Myocyte (in vitro differentiated cells): ENCODE data around the gene CSNK1A1. TPM values are rescaled to one million over a fixed set of nuclear protein-coding genes. Genes with fewer than 3 reads are reported as not detected.
"Not testable (repeated sequence)": the region's sequence is repeated elsewhere in the genome, so short reads cannot be mapped to it uniquely, and the experiment has no call there.

ENCODE experiments used
- DNase-seq: peaks from one replicate; pipeline ENCODE4 v3.0.0-alpha.2; 2012; ENCODE audit warnings: low read depth
- total RNA-seq: library from RNA; depleted of rRNA; stranded (reverse); fragments of >200 nt; gene quantifications from 2 replicates; pipeline ENCODE4 v1.2.3, GENCODE V29; 2014

Gene CSNK1A1
- total RNA-seq, 1 donor from 2014 or later, result 287 TPM

DNA sequence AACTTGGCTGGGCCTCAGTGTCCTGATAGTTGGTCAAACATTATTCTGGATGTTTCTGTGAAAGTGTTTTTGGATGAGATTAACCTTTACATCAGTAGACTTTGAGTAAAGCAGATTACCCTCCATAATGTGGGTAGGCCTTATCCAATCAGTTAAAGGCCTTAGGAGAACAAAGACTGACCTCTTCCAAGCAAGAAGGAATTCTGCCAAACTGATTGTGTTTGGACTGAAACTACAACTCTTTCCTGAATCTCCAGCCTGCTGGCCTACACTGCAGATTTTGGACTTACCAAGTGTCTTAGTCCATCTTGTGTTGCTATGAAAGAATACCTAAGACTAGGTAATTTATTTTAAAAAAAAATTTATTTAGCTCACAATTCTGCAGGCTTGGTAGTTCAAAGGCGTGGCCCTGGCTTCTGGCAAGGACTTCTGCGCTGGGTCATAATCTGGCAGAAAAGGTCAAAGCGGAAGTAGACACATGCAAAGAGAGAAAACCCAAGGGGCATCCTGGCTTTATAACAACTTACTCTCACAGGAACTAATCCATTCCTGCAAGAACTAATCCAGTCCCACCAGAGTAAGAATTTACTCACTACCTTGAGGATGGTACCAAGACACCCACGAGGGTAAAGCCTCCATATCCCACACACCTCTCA, 21.5 kb upstream of the CSNK1A1 start:
- DNase-seq, result no peak

DNA sequence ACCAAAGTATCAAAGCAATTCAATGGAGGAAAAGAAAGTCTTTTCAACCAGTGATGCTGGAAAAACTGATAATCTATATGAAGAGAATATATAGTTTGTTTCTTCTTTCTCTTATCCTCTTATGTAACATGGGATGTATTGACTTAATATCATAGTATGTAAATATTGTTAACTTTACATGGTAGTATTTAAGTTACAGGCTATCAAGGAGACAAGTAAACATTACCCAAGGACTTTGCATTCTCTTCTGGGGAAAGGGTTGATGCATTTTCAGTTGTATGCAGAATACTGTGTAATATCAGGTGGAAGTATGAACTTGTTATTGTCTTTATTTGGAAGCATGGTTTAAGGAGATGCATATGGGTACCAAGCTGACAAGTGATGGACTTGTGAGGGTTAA, 20.9 kb upstream of the CSNK1A1 start:
- no peak for DNase-seq

DNA sequence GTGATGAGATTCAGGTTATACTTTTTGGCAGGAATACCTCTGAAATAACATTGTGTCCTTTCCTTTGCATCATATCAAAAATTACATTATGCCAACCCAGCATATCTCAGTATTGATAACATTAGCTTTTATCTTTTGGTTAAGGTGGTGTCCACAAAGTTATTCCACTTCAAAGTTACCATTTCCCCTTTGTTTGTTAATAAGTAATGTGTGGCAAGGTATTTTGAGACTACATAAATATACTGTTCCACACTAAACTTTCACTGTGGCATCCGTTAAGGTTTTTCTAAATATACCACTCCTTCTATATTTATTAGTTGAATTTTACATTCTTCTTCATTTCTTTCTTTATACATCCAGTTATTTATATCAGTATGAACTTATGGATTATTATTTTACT, 16.0 kb upstream of the CSNK1A1 start:
- no peak for DNase-seq

DNA sequence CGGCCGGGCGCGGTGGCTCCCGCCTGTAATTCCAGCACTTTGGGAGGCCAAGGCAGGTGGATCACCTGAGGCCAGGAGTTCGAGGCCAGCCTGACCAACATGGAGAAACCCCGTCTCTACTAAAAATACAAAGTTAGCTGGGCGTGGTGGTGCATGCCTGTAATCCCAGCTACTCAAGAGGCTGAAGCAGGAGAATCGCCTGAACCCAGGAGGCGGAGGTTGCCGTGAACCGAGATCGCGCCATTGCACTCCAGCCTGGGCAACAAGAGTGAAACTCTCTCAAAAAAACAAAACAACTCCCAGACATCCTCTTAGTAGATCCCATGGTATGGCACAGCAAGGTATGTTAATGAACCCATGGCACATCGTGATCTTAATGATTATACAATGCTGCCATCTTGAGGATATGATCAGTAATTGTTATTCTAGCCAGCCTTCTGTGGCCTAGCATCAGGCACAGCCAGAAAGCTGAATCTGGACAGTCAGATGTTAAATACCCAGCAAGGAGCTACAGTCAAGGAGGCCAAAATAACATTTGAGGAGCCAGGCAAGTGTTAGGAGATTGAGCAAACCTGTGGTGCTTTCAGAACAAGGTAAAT, 13.4 kb upstream of the CSNK1A1 start:
- DNase-seq, result peak; percentile 82

DNA sequence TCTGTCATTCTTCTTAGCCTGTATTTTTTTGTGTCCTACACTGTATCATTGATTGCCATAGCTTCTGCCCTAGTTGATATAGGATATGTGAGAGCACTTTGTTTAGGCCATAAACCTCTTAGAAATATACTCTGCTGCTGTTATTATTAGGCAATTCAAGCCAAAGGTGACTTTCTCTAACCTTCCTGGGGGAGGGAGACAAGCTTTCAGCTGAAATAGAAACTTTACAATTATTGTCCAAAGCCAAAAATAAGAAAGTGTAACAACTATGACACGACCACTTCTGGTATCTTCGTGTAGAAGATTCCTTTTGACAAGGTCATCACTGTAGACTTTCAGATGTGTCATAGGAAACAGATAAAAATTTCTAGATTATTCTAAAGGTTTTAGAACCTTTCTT, 12.2 kb upstream of the CSNK1A1 start:
- no peak for DNase-seq

DNA sequence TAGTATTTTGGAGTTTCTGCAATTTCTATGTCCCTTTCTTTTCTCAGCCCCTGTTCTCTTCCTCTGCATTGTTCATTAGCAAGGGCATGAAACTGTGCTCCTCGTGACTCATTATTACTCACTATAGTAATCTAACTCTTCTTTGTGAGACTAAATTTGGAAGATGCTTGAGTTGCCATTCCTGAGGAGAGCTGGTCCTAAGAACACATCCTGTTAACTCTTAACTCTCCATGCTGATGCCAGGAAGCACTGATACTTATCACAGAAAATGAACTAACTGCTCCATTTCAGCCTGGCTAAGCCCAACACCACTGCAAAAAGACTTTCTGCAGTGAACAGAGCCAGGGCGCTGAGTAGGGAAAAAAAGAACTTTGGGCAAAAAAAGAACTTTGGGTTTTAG, 10.6 kb upstream of the CSNK1A1 start:
- peak; percentile 94 for DNase-seq

DNA sequence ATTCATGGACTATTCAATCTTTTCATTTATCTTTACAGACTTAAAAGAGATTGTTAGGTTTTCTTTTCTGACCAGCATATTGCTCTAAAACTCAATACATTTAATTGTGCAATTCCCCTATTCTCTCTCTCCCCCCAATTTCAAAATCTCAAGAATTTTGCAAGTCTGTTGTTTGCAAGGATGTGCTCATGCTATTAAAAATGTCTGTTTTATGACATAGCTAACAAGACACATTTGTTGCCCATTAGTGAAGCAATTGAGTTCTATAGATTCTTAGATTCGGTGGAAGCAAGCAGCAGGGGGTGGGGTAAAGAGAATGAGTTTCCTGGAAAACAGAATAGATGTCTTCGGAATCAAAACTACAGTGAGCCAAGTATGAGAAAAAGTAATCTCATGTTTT, 8.5 kb upstream of the CSNK1A1 start:
- DNase-seq, result no peak

DNA sequence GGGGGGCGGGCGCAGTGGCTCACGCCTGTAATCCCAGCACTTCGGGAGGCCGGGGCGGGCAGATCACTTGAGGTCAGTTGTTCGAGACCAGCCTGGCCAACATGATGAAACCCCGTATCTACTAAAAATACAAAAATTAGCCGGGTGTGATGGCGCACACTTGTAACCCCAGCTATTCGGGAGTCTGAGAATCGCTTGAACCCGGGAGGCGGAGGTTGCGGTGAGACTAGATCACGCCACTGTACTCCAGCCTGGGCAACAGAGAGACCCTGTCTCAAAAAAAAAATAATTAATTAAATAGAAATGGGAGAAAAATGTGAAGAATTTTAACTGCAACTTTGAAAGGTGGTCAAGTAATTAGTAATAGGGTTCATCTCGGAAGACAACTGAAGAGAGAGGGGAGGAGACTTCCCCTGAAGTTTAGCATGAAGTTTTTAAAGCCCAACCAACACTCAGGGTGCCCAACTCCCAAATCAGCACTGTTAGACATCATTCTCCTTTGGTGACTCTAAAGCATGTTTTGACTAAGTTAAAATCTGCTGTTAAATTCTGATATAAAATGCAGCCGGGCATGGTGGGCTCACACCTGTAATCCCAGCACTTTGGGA, 1.4 kb upstream of the CSNK1A1 start:
- DNase-seq, result no peak

DNA sequence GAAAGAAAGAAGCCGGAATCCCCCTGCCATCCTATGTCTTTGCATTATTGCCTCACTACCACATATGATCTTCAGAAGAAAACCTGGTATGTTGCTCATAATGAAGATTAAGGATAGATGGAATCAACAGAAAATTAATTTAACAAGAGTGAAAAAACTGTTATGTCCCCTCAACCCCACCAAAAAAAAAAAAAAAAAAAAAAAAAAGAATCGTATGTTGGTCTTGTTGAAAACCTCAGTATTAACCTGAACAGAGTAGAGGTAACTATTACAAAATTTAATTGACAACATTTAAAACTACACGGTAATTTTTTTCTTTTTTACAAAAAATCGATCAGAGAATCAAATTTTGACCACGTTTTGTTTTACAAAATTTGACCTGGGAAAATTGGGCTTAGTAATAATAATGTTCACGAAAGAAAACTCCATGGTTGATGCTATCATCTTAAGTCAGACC, 827 bp upstream of the CSNK1A1 start:
- no peak for DNase-seq

DNA sequence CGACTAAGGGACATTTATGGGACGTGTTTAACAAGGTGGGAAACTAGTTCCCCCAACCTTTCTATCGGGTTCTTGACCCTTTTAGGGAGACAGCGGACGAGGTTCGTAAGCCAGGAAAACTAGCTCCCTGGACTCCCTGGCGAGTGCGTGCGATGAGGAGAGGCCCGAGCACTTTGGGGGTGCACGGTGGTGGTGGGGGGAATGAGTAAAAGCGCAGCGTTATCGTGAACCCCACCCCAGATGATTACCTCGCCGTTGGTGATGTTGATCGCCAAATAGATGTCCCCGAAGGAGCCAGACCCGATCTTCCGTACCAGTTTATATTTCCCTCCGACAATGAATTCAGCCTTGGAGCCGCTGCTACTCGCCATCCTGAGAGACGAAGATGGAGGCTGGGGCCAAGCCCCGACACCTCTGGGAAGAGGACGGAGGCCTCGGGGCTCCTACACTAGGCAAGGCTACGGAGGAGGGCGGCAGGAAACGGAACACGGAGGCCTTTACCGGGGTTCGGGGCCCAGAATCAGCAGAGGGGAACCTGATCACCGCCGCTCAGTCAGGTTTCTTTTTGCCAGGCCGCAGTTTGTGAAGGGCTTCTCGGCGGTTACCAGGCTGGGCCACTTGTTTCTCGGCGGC, 529 bp downstream of the CSNK1A1 start:
- DNase-seq, result no peak

DNA sequence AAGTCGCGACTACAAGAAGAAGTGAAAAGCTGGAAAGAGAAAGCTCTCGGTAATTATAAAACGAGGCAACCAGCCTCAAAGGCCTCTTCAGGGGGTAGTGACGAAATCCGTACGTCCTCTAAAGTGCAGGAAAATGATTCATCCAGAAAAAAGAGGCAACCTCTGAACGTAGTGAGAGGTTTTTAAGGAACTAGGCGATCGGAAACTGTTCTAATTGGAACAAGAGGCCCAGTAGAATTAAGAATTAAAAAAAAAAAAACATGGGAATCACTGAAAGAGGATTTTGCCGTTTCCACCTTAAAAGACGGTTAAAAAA, 1.0 kb downstream of the CSNK1A1 start:
- DNase-seq, result no peak

DNA sequence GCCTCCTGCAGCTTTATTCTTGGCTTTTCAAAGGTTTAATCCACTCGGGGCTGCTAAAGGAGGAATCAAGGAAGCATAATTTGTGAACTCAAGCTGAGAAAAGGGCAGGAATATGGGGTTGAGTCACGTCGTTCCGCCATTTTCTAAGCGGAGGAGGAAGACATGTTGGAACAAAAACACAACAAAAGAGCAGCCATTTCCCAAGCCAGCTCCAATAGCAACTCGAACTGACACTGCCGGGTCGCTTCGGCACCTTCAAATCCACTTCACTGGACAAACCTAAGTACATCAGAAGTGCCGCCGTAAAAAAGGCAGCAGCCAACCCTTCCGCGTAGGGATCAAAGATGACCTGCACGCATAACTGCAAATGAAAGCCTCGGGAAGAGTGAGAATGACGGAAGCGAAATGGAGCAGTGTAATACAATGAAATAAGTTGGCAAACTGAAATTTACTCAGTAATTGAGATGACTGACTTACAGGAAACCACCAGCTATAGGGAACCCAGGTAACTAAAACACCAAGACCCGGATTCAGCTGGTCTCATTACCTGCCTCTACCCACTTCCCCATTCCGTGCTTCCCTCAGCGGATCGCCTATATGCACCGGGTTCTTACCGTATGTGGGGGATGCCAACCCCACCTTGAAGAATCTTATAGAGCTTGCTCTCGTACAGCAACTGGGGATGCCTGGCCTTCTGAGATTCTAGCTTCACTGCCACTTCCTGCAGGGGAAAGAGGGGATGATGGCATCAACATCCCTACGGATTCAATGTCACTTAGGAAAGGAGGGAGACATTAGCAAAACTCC, 1.6 kb downstream of the CSNK1A1 start:
- DNase-seq, result peak; percentile 53

DNA sequence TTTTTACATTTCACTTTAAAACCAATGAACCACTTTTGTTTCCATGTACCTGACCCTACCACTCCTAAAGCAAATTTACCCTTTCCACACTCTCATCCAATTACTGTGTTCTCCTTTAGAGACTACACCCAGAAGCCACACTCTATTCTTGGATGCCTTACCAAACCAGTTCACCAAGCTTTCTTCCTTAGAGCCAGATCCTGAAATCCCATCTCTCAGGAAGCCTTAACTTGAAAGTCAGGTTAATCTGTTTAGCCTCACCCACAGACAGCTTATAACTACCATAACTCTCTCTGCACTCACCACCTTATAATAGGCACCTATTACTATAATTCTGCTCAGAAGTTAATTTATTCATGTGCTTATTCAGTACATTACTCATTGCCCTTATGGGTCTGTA, 4.3 kb downstream of the CSNK1A1 start:
- DNase-seq, result peak; percentile 51

DNA sequence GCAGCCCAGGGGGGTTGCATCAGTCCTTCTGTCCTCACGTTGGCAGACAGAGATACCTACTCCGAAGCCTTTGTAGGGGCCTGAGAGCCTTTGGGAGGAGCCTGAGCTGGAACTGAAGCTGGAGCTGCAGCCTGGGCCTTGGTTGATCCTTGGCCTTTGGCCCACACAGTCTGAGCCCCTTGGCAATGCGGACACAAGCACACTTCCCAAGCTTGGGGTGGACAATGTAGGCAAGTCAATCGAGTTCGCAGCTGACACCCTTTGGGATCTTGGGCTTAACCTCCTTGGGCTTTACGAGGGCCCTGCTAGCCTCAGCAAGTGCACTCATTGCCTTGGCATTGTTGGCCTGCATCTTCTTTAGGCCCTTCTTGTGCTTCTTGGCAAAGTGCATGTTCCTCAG, 5.9 kb downstream of the CSNK1A1 start:
- no peak for DNase-seq

DNA sequence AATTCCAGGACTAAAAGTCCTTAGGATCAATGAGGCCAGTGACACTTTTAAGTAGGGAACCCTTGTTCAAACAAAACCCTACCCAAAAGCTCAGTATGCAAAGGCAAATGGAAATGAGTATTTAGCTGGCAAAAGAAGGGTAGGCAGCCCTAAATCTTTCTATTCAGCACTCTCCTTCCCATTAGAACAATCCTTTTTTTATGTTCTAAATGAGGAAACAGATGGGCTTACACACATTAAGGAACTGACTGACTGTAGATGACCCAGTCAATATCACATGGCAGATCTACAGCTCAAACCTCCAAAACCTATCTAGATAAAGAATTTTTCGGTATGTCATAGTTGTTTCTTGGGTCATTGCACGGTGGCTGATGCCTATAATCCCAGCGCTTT, 7.2 kb downstream of the CSNK1A1 start:
- DNase-seq, result no peak

DNA sequence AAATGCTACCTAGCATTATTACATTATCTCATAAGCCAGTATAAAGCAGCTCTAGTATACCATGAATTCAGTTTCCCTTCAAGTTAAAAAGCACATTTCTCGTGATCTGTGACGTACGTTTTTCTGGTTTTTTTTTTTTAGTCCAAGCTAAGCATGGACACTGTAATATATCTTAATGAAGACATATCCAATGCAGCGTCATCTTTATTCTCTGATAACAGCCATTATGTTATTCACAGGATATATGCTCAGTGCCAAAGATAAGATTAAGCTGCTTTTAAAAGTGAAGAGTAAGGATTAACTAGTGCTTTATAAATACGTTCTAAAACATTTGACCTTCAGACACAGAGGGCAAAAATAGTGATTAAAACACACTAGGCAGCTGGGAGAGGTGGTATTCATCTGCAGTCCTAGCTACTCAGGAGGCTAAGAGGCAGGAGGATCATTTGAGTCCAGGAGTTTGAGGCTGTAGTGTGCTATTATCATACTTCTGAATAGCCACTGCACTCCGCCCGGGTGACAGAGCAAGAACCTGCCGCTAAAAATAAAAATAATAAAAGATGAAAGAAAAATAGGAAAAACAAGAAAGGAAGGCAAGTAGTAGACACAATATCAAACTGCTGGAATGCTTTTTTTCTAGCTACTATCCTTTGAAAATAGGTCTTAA, 7.7 kb downstream of the CSNK1A1 start:
- no peak for DNase-seq

DNA sequence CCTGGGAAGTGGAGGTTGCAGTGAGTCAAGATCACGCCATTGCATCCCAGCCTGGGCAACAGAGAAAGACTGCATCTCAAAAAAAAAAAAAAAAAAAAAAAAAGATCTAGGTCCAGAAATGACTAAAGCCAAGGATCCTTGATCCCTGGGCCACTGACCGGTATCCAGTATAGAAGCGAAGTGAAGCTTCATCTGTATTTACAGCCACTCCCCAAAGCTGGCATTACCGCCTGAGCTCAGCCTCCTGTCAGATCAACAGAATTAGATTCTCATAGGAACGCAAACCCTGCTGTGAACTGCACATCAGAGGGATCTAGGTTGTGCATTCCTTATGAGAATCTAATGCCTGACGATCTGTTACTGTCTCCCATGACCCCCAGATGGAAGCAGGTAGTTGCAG, 9.3 kb downstream of the CSNK1A1 start:
- DNase-seq, result no peak

DNA sequence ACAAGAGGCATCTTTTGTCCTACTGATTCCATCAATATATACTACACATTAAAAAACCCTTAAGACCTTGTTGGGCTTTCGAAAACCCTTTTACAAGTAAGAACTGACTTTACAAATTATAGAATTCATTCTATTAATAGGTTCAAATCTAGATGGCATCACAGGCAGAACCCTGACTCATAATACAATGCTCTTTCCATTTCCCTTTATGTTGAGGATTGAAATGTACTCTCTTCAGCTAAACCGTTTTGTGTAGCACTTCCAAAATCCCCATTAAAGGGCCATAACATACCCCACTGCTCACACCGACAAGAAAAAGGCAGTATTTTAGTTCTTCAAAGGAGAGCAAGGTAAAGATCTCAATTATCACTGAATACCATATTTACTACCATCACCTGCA, 11.2 kb downstream of the CSNK1A1 start:
- no peak for DNase-seq

DNA sequence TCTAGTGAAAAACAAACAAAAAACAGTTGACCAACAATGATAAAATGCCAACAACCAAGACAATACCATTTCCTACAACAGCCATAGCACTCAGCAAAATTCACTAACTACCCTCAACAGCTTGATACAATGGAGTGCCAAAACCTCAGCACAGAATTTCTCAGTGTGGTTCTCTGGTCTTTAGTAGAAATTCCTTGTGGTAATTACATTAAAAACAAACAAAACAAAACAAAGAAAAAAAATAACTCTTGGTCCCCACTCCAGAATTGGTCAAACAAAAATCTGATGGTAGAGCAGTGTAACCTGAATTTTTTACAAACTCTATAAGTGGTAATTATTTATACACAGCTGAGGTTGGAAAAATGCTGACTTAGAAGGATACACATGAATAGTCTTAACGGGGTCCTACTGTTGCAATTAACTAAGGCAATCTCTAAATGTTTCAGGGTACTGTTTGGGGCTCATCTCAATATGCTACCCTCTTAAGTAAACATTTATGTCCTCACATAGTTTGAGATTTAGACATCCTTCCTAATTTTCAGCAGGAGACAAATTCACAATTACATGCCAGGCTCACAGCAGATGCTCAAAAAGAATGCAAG, 13.8 kb downstream of the CSNK1A1 start:
- DNase-seq, result no peak

DNA sequence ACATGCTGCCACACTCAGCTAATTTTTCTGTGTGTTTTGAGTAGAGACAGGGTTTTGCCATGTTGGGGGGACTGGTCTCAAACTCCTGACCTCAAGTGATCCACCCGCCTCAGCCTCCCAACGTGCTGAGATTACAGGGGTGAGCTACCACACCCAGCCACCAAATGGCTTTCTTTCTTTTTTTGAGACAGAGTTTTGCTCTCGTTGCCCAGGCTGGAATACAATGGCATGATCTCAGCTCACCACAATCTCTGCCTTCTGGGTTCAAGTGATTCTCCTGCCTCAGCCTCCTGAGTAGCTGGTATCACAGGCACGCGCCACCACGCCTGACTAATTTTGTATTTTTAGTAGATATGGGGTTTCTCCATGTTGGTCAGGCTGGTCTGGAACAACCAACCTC, 15.5 kb downstream of the CSNK1A1 start:
- DNase-seq, result not testable (repeated sequence)

DNA sequence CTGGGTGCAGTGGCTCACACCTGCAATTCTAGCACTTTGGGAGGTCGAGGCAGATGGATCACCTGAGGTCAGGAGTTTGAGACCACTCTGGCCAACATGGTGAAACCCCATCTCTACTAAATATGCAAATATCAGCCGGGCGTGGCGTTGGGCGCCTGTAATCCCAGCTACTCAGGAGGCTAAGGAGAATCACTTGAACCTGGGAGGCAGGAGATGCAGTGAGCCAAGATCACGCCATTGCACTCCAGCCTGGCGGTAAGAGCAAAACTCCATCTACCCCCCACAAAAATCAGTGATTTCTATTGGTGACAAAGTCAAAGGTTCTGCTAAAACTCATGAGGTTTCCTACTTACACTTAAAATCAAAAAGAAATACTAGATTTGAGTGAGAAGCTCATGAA, 18.8 kb downstream of the CSNK1A1 start:
- no peak for DNase-seq
